Activated naive CD8-positive, alpha-beta T cell treated with anti-CD3 and anti-CD28 coated beads, Interleukin-2, amount 10 ng/mL, durations not matched to agents 7 days and 5 days (primary cell): ENCODE results near the gene TMEM94. TPM values are rescaled to one million over a fixed set of nuclear protein-coding genes. Genes with fewer than 3 reads are reported as not detected.
"Not testable (repeated sequence)": the region's sequence is repeated elsewhere in the genome, so short reads cannot be mapped to it uniquely, and the experiment has no call there.

Experiments
- ATAC-seq: fragments of 150-1000 bp; cut with Tn5 transposase; one replicate; pipeline ENCODE4 v1.10.0; 2021; ENCODE audit warnings: low read depth, moderate library complexity
- POLR2A ChIA-PET: fragments of 350-600 bp; sonication (Branson Sonifier 250); formaldehyde crosslinking; loops from one replicate; lab custom pipeline; 2021; ENCODE audit warnings: antibody characterized with exemption; lab: Charles Lee
- DNase-seq: peaks from one replicate; pipeline ENCODE4 v3.0.0; 2021
- H3K27ac Mint-ChIP-seq: one replicate; pipeline ENCODE4 v1.8.0; 2022; ENCODE audit warnings: mild to moderate bottlenecking, mixed read lengths
- H3K27me3 Mint-ChIP-seq: one replicate; pipeline ENCODE4 v1.8.0; 2022; ENCODE audit warnings: mild to moderate bottlenecking, moderate library complexity, mixed read lengths
- H3K36me3 Mint-ChIP-seq: one replicate; pipeline ENCODE4 v1.8.0; 2021; ENCODE audit warnings: mild to moderate bottlenecking, mixed read lengths
- H3K4me1 Mint-ChIP-seq: one replicate; pipeline ENCODE4 v1.8.0; 2021; ENCODE audit warnings: mixed read lengths
- H3K4me3 Mint-ChIP-seq: one replicate; pipeline ENCODE4 v1.8.0; 2022; ENCODE audit warnings: mild to moderate bottlenecking, moderate library complexity, mixed read lengths
- H3K9me3 Mint-ChIP-seq: one replicate; pipeline ENCODE4 v1.8.0; 2021; ENCODE audit warnings: mixed read lengths
- total RNA-seq, 2 experiments: library from RNA; stranded (reverse); gene quantifications; one replicate each; pipeline ENCODE4 v1.2.3, GENCODE V29; 2021

TMEM94 gene
- total RNA-seq, 2 experiments from 2014 or later = 112 to 115 TPM

DNA sequence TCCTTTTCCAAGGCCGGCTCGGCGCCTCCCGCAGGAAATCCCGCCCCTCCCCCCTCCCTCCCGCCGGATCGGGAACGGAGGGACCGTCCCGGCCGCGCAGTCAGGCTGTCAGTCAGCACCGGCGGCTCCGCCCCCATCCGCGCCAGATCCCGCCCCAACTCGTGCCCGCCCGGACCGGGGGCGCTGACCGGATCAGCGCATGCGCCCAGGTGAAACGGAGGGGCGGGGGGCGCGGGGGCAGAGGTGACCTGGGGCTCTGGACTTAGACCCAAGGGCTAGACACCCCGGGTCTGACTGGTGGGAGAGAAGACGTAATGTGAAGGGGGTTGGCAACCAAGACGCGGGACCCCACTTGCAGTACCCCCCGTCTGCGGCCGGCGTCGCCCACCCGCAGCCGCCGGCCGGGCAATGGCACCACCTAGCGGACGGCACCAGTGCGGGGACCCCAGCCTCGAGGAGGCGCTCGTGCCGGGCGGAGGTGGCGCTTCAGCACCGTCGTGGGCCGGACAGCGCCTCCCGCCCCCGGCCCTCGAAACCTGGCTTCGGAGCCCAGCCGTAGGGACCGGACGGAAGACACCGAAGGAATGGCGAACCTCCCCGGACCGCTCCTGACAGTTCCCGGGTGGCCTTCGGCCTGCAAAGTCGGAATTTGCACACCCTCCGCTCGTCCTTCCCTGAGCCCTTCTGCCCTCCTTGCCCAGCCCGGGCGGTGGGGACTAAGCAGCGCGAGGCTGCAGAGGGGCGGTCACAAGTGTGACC lies 59.2 kb downstream of the TMEM94 start, which contains the start of gene CASKIN2:
TSS of gene CASKIN2 (minus strand) at position 42 of the 759 bp plus-strand sequence. CDS start 1,733 bp downstream, outside the sequence.
- DNase-seq (peak; percentile 85), ATAC-seq (peak; percentile 47)
- peaks cover 24% of the 10 kb centered on the region for H3K4me1 Mint-ChIP-seq
- POLR2A ChIA-PET = interaction anchor here (0.7 to 2.2 kb wide), 19 partner anchors 9 to 271 kb away, joined by 3 to 23 read pairs (median 5); partner anchors contain the start of genes GRB2, LLGL2, MIF4GD and MYO15B
- no peaks in the 10 kb centered on the region for H3K9me3 Mint-ChIP-seq
- H3K36me3 Mint-ChIP-seq = peaks cover 13% of the 10 kb centered on the region
- H3K4me3 Mint-ChIP-seq = peak within 1 kb of the TSS; percentile 70
- peak within 1 kb of the TSS; percentile 16 for H3K27ac Mint-ChIP-seq
- H3K27me3 Mint-ChIP-seq = peaks cover 7% of the 10 kb centered on the region

DNA sequence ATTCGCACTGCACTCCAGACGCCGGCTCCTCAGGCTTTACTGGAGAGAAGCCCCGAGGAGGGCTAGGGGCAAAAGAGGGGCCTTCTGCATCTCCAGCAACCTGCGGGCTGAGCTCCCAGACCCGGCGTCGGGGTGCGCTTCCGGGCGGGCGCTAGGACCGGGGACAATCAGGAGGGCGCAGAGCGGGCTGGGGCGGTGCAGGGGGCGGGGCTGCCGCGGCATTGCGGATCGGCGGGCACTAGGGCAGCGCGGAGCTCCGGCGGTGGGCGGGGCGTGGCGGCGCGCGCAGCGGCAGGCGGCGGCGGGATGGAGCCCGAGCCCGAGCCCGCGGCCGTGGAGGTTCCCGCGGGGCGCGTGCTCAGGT lies 59.8 kb downstream of the TMEM94 start, which contains the start of gene TSEN54:
TSS of gene TSEN54 (plus strand) at position 274 of the 364 bp plus-strand sequence. CDS start at position 307, 33 bp downstream.
- Mint-ChIP-seq H3K27me3 (peaks cover 7% of the 10 kb centered on the region), H3K27ac (peak within 1 kb of the TSS; percentile 91), H3K4me1 (peaks cover 24% of the 10 kb centered on the region), H3K9me3 (no peaks in the 10 kb centered on the region), H3K36me3 (peaks cover 15% of the 10 kb centered on the region), H3K4me3 (peak within 1 kb of the TSS; percentile 75)
- peak; percentile 80 for ATAC-seq
- peak; percentile 99 for DNase-seq
- POLR2A ChIA-PET = interaction anchor here (0.7 to 2.2 kb wide), 23 partner anchors 9 to 271 kb away, joined by 3 to 23 read pairs (median 4); partner anchors contain the start of genes GRB2, LLGL2, MIF4GD and MYO15B

DNA sequence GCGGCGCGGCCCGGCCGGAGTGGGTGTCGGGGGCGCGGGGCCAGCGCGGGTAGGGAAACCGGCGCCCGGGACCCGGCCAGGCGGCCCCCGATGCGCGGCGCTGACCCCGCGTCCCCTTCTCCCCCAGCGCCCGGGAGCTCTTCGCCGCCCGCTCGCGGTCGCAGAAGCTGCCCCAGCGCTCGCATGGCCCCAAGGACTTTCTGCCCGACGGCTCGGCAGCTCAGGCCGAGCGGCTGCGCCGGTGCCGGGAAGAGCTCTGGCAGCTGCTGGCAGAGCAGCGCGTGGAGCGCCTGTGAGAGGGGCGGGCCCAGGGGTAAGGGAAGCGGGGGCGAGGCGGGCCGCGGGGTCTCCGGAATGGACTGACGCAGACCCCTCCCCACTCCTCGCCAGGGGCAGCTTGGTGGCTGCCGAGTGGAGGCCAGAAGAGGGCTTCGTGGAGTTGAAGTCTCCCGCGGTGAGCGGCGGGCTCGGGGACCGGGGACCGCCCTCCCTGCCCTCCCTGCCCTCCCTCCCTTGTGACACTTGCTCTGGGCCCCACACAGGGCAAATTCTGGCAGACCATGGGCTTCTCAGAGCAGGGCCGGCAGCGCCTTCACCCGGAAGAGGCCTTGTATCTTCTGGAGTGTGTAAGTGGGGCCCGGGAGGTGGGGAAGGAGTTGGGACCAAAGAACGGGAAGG lies 60.3 kb downstream of the TMEM94 start:
- peak; percentile 72 for DNase-seq
- Mint-ChIP-seq H3K36me3 (peaks cover 15% of the 10 kb centered on the region), H3K9me3 (no peaks in the 10 kb centered on the region), H3K27me3 (peaks cover 7% of the 10 kb centered on the region), H3K4me1 (peaks cover 24% of the 10 kb centered on the region), H3K27ac (peak overlapping the region; percentile 91), H3K4me3 (peak overlapping the region; percentile 75)
- peak; percentile 8 for ATAC-seq
- POLR2A ChIA-PET = interaction anchor here (0.5 to 2.2 kb wide), 23 partner anchors 8 to 387 kb away, joined by 3 to 23 read pairs (median 4); partner anchors contain the start of genes GRB2, LLGL2, MIF4GD and MYO15B

DNA sequence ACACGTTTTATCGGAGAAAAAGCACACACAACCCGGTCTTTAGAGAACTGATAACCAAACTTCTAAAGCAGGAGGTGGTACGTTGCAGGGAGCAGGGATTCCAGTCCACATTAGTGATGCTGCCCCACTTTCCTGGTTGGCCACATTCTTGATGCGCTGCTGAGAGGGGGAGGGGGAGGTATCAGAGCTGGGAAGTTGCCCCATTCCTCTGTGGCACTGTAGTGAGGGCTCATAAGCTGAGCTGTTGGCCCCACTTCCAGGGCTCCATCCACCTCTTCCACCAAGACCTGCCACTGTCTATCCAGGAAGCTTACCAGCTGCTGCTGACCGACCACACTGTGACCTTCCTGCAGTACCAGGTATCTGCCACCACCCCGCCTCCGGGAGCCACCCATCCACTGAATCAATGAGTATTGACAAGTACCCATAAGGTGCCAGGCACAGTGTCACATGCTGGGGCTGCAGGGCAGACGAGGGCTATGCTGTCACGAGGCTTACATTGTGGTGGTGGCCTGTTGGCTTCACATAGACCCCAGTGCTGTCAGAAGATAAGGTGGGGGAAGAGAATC lies 60.9 kb downstream of the TMEM94 start:
- Mint-ChIP-seq H3K4me3 (peak overlapping the region; percentile 75), H3K9me3 (no peaks in the 10 kb centered on the region), H3K4me1 (peaks cover 24% of the 10 kb centered on the region), H3K36me3 (peaks cover 17% of the 10 kb centered on the region), H3K27me3 (peaks cover 7% of the 10 kb centered on the region), H3K27ac (peak overlapping the region; percentile 91)
- DNase-seq = no peak
- POLR2A ChIA-PET = interaction anchor here (0.6 to 2.2 kb wide), 18 partner anchors 8 to 247 kb away, joined by 3 to 23 read pairs (median 6); partner anchors contain the start of genes GRB2, LLGL2, MIF4GD and MYO15B
- ATAC-seq = no peak

DNA sequence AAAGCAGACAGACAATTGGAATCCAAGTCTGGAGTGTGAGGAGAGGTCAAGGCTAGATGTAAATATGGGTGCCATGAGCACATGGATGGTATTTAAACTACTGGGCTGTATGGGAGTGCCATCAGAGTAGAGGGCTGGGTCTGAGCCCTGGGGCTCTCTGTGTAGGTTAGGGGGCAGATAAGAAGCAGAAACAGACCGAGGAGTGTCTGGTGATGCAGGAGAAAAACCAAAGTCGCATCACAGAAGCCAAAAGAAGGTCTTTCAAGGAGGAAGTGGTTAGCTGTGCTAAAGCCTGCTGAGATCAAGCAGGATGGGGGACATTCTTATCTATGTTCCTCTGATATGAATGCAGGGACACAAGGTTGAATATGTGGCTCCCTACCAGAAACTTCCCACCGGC lies 61.8 kb downstream of the TMEM94 start:
- Mint-ChIP-seq H3K27ac (peak overlapping the region; percentile 91), H3K27me3 (peaks cover 7% of the 10 kb centered on the region), H3K36me3 (peaks cover 19% of the 10 kb centered on the region), H3K4me3 (peak overlapping the region; percentile 75), H3K9me3 (no peaks in the 10 kb centered on the region), H3K4me1 (peaks cover 24% of the 10 kb centered on the region)
- POLR2A ChIA-PET = interaction anchor here (0.9 to 1.8 kb wide), 11 partner anchors 9 to 247 kb away, joined by 3 to 8 read pairs (median 4); partner anchors contain the start of genes MIF4GD and TMEM94
- DNase-seq (no peak), ATAC-seq (peak; percentile 65)

DNA sequence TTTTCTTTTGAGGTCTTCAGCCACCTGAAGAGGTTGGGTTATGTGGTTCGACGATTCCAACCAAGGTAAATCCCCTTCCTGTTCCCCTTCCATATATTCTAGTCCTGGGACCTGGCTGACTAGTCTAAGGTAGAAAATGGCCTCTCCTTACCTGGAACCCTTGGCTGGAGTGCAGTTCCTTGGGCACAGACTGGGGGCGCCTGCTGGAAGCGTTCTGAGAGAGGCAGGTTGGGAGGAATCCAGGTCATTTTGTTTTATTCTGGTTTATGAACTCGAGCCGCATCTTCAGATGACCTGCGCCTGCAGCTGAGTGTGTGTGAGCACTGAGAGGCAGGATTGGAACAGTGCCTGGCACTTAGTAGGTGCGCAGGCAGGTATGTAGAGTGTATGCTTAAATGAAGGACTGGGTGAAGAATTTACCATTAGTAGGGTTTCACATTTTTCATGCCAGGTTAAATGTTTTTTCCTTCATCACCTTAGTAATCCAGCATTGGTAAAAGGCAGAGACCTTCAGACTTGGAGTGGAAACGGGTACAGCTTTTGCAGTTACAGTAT lies 62.6 kb downstream of the TMEM94 start:
- Mint-ChIP-seq H3K27ac (peak overlapping the region; percentile 91), H3K4me3 (peak overlapping the region; percentile 75), H3K9me3 (no peaks in the 10 kb centered on the region), H3K27me3 (peaks cover 1% of the 10 kb centered on the region), H3K4me1 (peaks cover 24% of the 10 kb centered on the region), H3K36me3 (peaks cover 20% of the 10 kb centered on the region)
- POLR2A ChIA-PET = interaction anchor here (0.9 to 1.8 kb wide), 3 partner anchors 62 to 248 kb away, joined by 3 to 6 read pairs (median 4); partner anchors contain the start of gene MIF4GD
- no peak for ATAC-seq
- DNase-seq = no peak

DNA sequence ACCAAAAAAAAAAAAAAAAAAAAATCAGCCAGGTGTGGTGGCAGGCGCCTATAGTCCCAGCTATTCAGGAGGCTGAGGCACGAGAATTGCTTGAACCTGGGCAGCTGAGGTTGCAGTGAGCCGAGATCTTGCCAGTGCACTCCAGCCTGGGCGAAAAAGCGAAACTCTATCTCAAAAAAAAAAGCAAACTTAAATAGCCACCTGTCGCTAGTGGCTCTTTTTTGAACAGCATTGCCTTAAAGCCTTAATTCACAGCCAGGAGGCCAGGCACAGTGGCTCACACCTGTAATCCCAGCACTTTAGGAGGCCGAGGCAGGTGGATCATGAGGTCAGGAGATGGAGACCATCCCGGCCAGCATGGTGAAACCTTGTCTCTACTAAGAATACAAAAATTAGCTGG lies 64.0 kb downstream of the TMEM94 start:
- H3K4me3 Mint-ChIP-seq, H3K27ac Mint-ChIP-seq, H3K27me3 Mint-ChIP-seq, DNase-seq, ATAC-seq, H3K9me3 Mint-ChIP-seq: not testable (repeated sequence)
- Mint-ChIP-seq H3K36me3 (peaks cover 20% of the 10 kb centered on the region), H3K4me1 (peaks cover 24% of the 10 kb centered on the region)
- POLR2A ChIA-PET = interaction anchor here (0.9 kb wide), 1 partner anchor 19 kb away, joined by 4 read pairs; no protein-coding TSS in a partner anchor

DNA sequence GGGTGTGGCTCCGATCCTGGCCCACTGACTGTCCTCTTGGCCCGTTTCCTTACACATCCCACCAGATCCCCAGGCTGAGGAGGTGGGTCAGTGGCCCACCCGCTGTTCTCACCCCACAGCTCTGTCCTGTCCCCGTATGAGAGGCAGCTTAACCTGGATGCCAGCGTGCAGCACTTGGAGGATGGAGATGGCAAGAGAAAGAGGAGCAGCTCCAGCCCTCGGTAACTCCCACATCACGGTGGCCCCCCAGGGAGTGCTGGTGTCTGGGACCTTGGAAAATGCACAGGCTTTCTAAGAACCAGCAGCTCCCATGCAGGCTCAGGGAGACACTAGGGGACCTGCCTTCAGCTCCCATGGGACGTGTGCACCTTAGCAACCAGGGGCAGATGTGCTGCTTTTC lies 64.9 kb downstream of the TMEM94 start:
- H3K4me1 Mint-ChIP-seq = peaks cover 25% of the 10 kb centered on the region
- H3K27ac Mint-ChIP-seq = no peak overlapping the region
- no peaks in the 10 kb centered on the region for H3K27me3 Mint-ChIP-seq
- POLR2A ChIA-PET = interaction anchor here (1.4 kb wide), 1 partner anchor 14 kb away, joined by 3 read pairs; no protein-coding TSS in a partner anchor
- H3K9me3 Mint-ChIP-seq = no peaks in the 10 kb centered on the region
- H3K4me3 Mint-ChIP-seq = no peak overlapping the region
- DNase-seq = no peak
- no peak for ATAC-seq
- H3K36me3 Mint-ChIP-seq = peaks cover 20% of the 10 kb centered on the region

DNA sequence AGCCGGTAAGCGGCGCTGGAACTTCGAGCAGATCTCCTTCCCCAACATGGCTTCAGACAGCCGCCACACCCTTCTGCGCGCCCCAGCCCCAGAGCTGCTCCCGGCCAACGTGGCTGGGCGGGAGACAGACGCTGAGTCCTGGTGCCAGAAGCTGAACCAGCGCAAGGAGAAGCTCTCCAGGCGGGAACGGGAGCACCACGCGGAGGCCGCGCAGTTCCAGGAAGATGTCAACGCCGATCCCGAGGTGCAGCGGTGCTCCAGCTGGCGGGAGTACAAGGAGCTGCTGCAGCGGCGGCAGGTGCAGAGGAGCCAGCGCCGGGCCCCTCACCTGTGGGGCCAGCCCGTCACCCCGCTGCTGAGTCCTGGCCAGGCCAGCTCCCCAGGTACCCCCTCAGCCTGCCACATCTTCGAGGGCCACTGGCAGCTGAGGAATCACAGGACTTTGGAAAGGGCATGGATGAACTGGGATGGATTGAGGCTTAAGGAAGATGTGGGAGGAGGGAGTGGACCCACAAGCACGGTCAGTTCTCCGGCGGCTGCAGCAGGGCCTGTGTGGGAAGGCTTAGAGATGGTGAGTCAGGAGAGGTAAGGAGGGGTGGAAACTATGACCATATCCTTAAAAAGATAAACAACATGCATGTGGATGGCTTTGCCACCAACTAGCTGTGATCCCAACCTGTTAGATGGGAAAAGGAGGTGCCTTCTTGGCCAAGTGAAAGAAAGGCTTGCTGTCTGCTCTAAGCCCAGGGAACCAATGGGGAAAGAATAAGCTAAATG lies 65.7 kb downstream of the TMEM94 start:
- H3K4me3 Mint-ChIP-seq = no peak overlapping the region
- POLR2A ChIA-PET = interaction anchor here (1.4 kb wide), 1 partner anchor 13 kb away, joined by 3 read pairs; no protein-coding TSS in a partner anchor
- peaks cover 6% of the 10 kb centered on the region for H3K27me3 Mint-ChIP-seq
- H3K4me1 Mint-ChIP-seq = peaks cover 31% of the 10 kb centered on the region
- H3K27ac Mint-ChIP-seq = no peak overlapping the region
- DNase-seq (no peak), ATAC-seq (no peak)
- H3K9me3 Mint-ChIP-seq = no peaks in the 10 kb centered on the region
- H3K36me3 Mint-ChIP-seq = peaks cover 20% of the 10 kb centered on the region

DNA sequence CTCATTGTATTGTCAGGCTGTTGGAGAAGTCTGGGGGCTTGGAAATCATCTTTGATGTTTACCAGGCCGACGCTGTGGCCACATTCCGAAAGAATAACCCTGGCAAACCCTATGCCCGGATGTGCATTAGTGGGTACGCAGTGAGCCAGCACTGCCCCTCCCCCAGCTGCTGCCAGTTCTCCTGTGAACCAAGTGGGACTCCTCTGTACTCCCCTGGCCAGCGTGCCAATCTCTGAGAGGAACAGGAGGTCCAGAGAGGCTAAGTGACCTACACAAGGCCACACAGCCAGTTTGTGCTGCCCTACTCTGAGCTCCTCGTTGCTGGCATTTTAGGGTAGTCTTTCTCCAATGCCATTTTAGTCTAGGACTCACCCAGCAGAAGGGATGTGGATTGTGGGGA lies 67.2 kb downstream of the TMEM94 start:
- Mint-ChIP-seq H3K9me3 (no peaks in the 10 kb centered on the region), H3K36me3 (peaks cover 17% of the 10 kb centered on the region), H3K4me1 (peaks cover 17% of the 10 kb centered on the region), H3K27me3 (peaks cover 6% of the 10 kb centered on the region), H3K27ac (no peak overlapping the region), H3K4me3 (no peak overlapping the region)
- ATAC-seq (no peak), DNase-seq (no peak)
- POLR2A ChIA-PET = no interaction called here

DNA sequence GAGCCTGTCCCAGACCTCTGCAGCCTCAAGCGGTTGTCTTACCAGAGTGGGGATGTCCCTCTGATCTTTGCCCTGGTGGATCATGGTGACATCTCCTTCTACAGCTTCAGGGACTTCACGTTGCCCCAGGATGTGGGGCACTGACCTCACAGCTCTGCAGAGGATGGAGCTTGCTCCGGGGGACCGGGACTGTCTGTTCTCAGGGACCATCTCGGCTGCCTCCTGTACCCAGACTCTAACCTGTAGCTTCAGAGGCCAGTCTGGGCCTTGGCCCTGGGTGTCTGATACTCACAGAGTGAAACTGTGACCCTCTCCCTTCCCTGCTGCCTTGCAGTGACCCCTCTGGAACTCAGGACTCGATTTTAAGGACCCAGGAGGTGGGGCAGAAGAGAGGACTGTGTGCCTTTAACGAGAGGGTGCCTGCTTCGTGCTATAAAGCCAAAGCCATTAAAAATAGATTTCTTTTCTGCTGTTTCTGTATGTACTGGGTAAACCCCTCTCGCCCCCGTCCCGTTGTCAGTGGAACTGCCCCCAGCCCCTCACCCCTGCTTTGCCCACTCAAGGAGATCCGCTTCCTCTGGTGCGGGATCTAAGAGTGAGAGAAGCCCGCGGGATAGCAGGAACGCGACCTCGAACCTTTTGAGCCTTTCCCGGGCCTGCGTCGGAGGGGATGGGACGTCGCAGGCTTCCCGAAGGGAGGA lies 68.0 kb downstream of the TMEM94 start:
- no peak for ATAC-seq
- Mint-ChIP-seq H3K4me3 (peak overlapping the region; percentile 39), H3K4me1 (peaks cover 11% of the 10 kb centered on the region), H3K27me3 (peaks cover 6% of the 10 kb centered on the region), H3K36me3 (peaks cover 12% of the 10 kb centered on the region), H3K27ac (no peak overlapping the region), H3K9me3 (no peaks in the 10 kb centered on the region)
- no peak for DNase-seq
- POLR2A ChIA-PET = interaction anchor here (0.7 to 1.8 kb wide), 6 partner anchors 8 to 241 kb away, joined by 3 to 23 read pairs (median 6); partner anchors contain the start of genes SLC25A19 and TSEN54
